GM12875 (cell line): Measurements from ENCODE around the gene L3MBTL2.

ENCODE experiments used
- H3K4me3 ChIP-seq: one replicate; pipeline ENCODE4 v1.5.1; 2011; ENCODE audit warnings: low read depth, low read length, control low read depth
- TF ChIP-seq, protein P1 (sequence below): IDR thresholded peaks from 2 replicates; pipeline ENCODE4 v1.5.1; 2011; ENCODE audit warnings: low read depth, mild to moderate bottlenecking, control low read depth, inconsistent platforms, low read length, moderate library complexity, borderline replicate concordance; ENCODE audit not compliant: insufficient read depth

The L3MBTL2 gene

DNA sequence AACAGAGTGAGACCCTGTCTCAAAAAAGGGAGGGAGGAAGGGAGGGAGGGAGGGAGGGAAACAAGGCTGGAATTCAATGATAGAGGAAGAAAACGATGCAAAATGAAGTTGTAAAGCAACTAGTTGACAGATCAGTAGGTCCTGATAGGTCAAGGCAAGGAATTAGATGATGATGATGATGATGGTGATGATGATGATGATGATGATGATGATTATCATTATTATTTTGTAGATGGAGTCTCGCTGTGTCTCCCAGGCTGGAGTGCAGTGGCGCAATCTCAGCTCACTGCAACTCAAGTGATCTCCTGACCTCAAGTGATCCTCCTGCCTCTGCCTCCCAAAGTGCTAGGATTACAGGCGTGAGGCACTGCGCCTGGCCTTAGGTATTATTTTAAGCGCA is 11.3 kb upstream of the L3MBTL2 start:
- H3K4me3 ChIP-seq, result no peak overlapping the region
- TF ChIP-seq, protein P1, sequence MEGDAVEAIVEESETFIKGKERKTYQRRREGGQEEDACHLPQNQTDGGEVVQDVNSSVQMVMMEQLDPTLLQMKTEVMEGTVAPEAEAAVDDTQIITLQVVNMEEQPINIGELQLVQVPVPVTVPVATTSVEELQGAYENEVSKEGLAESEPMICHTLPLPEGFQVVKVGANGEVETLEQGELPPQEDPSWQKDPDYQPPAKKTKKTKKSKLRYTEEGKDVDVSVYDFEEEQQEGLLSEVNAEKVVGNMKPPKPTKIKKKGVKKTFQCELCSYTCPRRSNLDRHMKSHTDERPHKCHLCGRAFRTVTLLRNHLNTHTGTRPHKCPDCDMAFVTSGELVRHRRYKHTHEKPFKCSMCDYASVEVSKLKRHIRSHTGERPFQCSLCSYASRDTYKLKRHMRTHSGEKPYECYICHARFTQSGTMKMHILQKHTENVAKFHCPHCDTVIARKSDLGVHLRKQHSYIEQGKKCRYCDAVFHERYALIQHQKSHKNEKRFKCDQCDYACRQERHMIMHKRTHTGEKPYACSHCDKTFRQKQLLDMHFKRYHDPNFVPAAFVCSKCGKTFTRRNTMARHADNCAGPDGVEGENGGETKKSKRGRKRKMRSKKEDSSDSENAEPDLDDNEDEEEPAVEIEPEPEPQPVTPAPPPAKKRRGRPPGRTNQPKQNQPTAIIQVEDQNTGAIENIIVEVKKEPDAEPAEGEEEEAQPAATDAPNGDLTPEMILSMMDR, result no peak

DNA sequence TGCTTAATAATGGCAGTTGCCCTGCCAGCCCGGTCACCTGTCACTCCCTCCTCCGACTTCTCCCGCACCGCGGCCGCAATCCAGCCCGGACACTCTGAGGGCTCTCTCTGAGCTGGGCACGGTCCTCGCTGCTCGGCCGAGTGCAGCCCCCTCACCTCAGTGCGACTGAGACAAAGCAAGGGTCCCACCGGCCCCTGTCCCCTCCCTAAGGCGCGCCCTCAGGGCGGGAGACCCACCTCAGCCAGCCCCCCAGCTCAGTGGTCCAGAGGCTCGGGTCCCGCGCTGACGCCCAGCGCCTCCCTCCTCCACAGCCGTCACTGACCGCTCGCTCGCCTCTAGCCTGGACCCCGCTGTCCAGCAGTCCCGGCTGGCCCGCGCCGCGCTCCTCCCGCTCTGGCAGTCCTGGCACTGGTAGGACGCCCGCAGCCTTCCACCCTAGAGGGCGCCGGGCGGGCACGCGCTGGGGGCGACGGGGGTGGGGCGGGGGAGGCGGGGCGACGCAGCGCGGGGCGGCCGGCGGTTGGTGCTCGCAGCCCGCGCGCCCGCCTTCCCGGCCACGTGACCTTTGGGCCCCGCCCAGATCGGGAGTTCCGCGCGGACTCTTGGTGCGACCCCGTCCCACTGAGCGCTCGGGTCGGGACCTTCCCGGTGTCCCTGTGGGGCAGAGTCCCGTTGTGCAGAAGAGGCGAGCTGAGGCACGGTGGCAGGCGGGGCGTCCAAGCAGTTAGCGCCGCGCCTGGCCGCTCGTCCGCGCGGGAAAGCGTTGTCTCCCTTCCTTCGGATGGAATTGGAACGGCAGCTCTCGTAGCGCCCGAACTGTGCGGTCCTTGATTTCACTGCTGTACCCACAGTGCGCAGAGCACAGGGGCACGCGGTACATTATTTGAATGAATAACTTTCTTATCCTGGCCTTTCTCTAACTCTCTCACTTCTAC is 7.8 kb upstream of the L3MBTL2 start:
- H3K4me3 ChIP-seq, result peak overlapping the region; percentile 88
- TF ChIP-seq, protein P1, result 0 out of 2 replicates have a peak, but pooled peaks have one; percentile 13

DNA sequence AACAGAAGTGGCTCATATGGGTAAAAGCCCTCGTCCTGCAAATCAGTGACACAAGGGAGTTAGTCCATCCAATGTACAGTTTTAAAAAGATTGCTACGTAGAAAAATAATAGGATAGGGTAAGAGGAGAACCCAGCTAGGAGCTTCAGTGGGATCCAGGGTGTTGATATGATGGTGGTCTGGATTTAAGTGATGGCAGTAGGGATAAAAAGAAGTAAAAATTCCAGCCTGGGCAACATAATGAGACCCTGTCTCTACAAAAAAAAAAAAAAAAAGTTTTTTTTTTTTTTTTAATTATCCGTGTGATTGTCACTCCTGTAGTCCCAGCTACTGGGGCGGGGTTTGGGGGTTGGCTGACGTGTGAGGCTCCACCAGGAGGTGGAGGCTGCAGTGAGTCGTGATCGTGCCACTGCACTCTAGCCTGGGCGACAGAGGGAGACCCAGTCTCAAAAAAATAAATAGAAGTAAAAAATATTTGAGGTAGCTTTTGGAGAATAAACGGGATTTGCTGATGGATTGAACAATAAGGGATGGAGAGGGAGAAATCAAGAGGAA is 7.0 kb upstream of the L3MBTL2 start:
- H3K4me3 ChIP-seq, result peak overlapping the region; percentile 88

DNA sequence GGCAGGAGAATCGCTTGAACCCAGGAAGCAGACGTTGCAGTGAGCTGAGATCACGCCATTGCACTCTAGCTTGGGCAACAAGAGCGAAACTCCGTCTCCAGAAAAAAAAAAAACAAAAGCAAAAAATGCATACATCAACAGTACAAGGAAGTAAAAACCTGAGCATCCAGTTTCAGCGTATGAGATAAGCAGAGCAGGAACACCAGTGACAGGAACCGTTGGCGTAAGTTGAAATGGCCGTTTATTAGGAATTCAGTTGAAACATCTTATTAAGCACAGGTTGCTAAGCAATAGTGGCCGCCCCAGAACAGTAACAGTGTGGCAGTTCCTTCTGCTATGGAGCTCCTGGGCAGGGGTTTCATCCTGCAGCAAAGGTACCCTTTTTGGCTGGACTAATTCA is 4.0 kb upstream of the L3MBTL2 start:
- TF ChIP-seq, protein P1, result no peak
- H3K4me3 ChIP-seq, result no peak overlapping the region

More for the DNA sequence above, 7.0 kb upstream of the L3MBTL2 start:
- TF ChIP-seq, protein P1, result no peak

DNA sequence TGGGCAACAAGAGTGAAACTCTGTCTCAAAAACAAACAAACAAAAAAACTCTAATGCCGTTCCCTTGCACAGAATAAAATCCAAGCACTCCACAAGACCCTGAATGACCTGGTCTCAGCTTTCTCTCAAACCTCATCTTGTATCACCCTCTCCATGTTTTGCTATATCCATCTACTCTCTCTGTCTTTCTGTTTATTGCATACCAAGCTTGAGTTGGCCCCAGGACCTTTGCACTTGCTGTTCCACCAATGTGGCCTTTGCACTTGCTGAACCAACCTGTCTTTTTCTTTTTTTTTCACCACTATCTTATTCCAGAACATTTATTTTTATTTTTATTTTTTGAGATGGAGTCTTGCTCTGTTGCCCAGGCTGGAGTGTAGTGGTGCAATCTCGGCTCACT is 2.0 kb upstream of the L3MBTL2 start:
- H3K4me3 ChIP-seq, result no peak overlapping the region
- TF ChIP-seq, protein P1, result no peak

DNA sequence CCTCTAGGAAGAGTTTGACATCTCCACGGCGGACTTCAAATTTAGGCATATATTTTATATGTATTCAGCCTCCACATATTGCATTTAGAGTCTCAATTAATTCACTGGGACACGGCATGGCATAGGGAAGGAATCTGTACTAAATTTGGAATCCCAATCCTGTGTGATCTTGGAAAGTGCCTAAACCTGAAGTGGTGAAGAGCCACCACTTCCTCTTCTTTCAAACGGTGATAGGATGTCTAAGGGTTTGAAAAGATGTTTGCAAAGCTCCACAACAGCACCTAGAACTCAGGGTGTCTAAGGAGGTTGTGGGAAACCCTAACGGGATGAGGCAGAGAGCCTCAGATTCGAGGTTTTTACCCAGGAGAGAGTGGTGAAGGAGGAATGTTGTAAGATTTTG is 1.0 kb upstream of the L3MBTL2 start:
- TF ChIP-seq, protein P1, result no peak
- no peak overlapping the region for H3K4me3 ChIP-seq
